Mononuclear cell (primary cell): Measurements from ENCODE around the gene SLC7A6OS. TPM values are rescaled to one million over a fixed set of nuclear protein-coding genes. Genes with fewer than 3 reads are reported as not detected.

Source experiments
- H3K27me3 ChIP-seq: 2 replicates; pipeline ENCODE4 v1.6.0; 2011; ENCODE audit warnings: low read length, control low read depth; ENCODE audit not compliant: insufficient read depth
- H3K4me1 ChIP-seq: 2 replicates; pipeline ENCODE4 v1.5.1; 2011; ENCODE audit warnings: mild to moderate bottlenecking, low read length, control low read depth; ENCODE audit not compliant: insufficient read depth
- H3K4me3 ChIP-seq: 2 replicates; pipeline ENCODE4 v1.5.1; 2011; ENCODE audit warnings: mild to moderate bottlenecking, low read length, moderate library complexity
- H3K9me3 ChIP-seq: 2 replicates; pipeline ENCODE4 v1.5.1; 2011; ENCODE audit warnings: low read depth, mild to moderate bottlenecking, control low read depth, low read length
- total RNA-seq: library from RNA; depleted of rRNA; stranded (reverse); fragments of >200 nt; gene quantifications from one replicate; pipeline ENCODE4 v1.2.3, GENCODE V29; 2012

The SLC7A6OS gene
- total RNA-seq, 1 donor: 32.3 TPM

GRCh38 chr16:68264128-68265077, 46.3 kb downstream of the SLC7A6OS start, which contains the start of gene SLC7A6:
SLC7A6 (plus strand) TSS chr16:68264526; CDS start chr16:68274727, 10,201 bp downstream.
- Histone ChIP-seq H3K4me1 (peaks cover 38% of the 10 kb centered on the region), H3K9me3 (no peaks in the 10 kb centered on the region), H3K4me3 (peak within 1 kb of the TSS; percentile 74), H3K27me3 (no peaks in the 10 kb centered on the region)

DNA sequence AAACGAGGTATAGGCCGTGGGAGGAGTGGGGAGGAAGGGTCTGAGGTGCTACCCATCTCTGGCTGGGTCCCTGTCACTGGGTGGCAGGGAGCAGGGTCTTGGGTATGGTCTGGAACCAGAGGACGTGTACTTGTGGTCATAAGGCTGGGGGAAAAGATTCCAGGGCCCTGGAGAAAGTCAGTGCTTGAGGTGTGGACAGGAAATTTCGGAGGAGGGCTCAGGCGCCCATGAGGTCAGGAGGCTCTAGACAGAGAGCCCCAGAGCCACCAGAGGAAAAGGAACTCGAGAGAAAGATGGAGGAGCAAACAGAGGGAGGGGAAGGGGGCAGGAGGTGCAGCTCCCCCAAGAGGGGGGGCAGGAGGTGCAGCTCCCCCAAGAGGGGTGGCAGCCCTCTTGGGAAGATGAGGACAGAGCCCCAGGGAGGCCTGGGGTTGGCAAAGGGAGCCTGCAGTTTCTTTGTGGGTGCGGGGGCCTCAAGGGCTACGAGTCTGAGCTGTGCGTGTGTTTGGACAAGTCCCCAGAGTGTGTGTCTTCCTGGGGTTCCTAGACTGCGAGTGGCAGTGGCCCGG, 47.1 kb downstream of the SLC7A6OS start:
- Histone ChIP-seq H3K4me1 (peaks cover 39% of the 10 kb centered on the region), H3K4me3 (peak overlapping the region; percentile 74), H3K9me3 (no peaks in the 10 kb centered on the region), H3K27me3 (no peaks in the 10 kb centered on the region)

DNA sequence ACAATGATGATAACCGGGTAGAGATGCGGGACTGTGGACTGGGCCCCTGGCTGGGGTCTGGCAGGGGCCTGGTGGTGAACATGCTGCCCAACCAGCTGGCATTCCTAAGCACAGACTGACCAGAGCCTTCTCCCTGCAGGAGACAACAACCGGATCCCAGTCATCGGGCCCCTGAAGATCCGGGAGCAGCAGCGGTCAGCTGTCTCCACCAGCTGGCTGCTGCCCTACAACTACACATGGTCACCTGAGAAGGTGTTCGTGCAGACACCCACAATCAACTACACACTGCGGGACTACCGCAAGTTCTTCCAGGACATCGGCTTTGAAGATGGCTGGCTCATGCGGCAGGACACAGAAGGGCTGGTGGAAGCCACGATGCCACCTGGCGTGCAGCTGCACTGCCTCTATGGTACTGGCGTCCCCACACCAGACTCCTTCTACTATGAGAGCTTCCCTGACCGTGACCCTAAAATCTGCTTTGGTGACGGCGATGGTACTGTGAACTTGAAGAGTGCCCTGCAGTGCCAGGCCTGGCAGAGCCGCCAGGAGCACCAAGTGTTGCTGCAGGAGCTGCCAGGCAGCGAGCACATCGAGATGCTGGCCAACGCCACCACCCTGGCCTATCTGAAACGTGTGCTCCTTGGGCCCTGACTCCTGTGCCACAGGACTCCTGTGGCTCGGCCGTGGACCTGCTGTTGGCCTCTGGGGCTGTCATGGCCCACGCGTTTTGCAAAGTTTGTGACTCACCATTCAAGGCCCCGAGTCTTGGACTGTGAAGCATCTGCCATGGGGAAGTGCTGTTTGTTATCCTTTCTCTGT, 51.5 kb downstream of the SLC7A6OS start:
- Histone ChIP-seq H3K4me1 (peaks cover 36% of the 10 kb centered on the region), H3K4me3 (no peak overlapping the region), H3K27me3 (no peaks in the 10 kb centered on the region), H3K9me3 (no peaks in the 10 kb centered on the region)

GRCh38 chr16:68257906-68258800, 52.6 kb downstream of the SLC7A6OS start:
- H3K27me3 ChIP-seq: no peaks in the 10 kb centered on the region
- no peaks in the 10 kb centered on the region for H3K9me3 ChIP-seq
- peaks cover 28% of the 10 kb centered on the region for H3K4me1 ChIP-seq
- no peak overlapping the region for H3K4me3 ChIP-seq

DNA sequence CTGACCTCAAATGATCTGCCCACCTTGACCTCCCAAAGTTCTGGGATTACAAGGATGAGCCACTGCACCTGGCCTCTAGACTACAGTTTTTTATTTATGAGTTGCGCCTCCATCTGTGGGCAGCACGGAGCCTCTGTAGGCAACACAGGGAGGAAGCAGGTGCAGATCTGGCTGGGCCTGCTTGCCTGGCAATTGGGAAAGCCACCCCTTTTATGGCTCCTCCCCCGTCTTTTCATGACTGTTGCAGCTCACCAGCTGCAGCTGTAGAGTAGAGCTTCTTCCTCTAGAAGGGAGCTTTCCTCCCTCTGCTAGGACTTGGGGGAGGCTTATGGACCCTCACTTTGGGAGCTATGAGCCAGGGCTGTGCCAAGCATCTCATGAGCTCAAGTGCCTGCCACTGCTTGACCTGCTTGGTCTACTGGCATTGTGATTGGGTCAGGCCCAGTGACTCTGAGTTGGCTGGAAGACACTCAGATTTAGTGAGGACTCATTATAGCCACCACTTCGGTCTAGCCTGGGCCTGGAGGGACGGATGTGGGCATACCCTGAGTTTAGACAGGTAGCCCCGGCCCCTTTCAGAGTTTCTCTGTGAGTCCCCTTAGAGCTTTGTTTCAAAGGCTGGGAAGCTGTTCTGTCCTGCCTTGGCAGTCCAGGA, 53.4 kb downstream of the SLC7A6OS start:
- Histone ChIP-seq H3K4me1 (peaks cover 28% of the 10 kb centered on the region), H3K9me3 (no peaks in the 10 kb centered on the region), H3K27me3 (no peaks in the 10 kb centered on the region), H3K4me3 (no peak overlapping the region)

GRCh38 chr16:68255712-68256111, 55.0 kb downstream of the SLC7A6OS start:
- H3K9me3 ChIP-seq: no peaks in the 10 kb centered on the region
- no peaks in the 10 kb centered on the region for H3K27me3 ChIP-seq
- peaks cover 30% of the 10 kb centered on the region for H3K4me1 ChIP-seq
- no peak overlapping the region for H3K4me3 ChIP-seq

DNA sequence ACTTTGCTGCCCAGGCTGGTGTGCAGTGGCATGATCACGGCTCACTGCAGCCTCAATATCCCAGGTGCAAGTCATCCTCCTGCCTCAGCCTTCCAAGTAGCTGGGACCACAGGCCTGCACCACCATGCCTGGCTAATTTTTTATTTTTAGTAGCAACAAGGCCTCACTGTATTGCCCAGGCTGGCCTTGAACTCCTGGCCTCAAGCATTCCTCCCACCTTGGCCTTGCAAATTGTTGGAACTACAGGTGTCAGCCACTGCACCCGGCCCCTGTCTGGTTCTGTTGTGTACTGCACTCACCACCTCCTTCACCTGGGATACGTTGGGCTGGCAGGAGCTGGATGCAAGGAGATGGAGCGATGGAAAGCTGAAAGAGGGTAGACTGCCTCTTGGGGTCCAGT, 57.0 kb downstream of the SLC7A6OS start:
- Histone ChIP-seq H3K4me3 (no peak overlapping the region), H3K27me3 (no peaks in the 10 kb centered on the region), H3K9me3 (no peaks in the 10 kb centered on the region), H3K4me1 (peaks cover 30% of the 10 kb centered on the region)

DNA sequence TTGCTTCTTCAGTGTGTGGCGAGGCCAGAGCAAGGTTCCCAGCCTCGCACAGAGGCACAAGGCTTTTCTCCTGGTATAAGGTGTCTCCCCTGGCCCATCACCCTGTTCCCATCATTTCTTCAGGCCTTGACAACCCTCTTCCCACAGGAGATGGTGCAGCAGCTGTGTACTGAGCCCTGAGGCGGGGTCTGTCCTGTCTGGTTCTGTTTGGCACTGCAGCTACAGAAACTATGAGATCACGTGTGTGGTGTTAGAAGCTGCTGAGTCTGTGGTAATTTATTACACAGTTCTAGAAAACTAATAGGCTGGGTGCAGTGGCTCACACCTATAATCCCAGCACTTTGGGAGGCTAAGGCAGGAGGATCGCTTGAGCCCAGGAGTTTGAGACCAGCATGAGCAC, 58.4 kb downstream of the SLC7A6OS start:
- Histone ChIP-seq H3K9me3 (no peaks in the 10 kb centered on the region), H3K27me3 (no peaks in the 10 kb centered on the region), H3K4me3 (no peak overlapping the region), H3K4me1 (peaks cover 26% of the 10 kb centered on the region)

- peaks cover 26% of the 10 kb centered on the region for H3K4me1 ChIP-seq
- no peak overlapping the region for H3K4me3 ChIP-seq
- H3K27me3 ChIP-seq: no peaks in the 10 kb centered on the region
- H3K9me3 ChIP-seq: no peaks in the 10 kb centered on the region
Measured at GRCh38 chr16:68251832-68252231, 58.9 kb downstream of the SLC7A6OS start.

GRCh38 chr16:68250951-68251350, 59.8 kb downstream of the SLC7A6OS start:
- no peaks in the 10 kb centered on the region for H3K27me3 ChIP-seq
- H3K9me3 ChIP-seq: no peaks in the 10 kb centered on the region
- peaks cover 31% of the 10 kb centered on the region for H3K4me1 ChIP-seq
- H3K4me3 ChIP-seq: no peak overlapping the region

GRCh38 chr16:68249371-68249770, 61.4 kb downstream of the SLC7A6OS start:
- H3K4me3 ChIP-seq: no peak overlapping the region
- peaks cover 42% of the 10 kb centered on the region for H3K4me1 ChIP-seq
- H3K27me3 ChIP-seq: no peaks in the 10 kb centered on the region
- no peaks in the 10 kb centered on the region for H3K9me3 ChIP-seq
